RPMI7951 (cell line): ENCODE results near the gene DENND6B. TPM values are rescaled to one million over a fixed set of nuclear protein-coding genes. Genes with fewer than 3 reads are reported as not detected.
A peak's percentile ranks its signal among the peaks of the same experiment; 100 is the strongest.

Experiments
- DNase-seq: peaks from one replicate; pipeline ENCODE4 v3.0.0-alpha.2; 2012; ENCODE audit warnings: low read depth
- total RNA-seq: library from RNA; depleted of rRNA; stranded (reverse); fragments of >200 nt; shearing (Covaris generic); gene quantifications from 2 replicates; pipeline ENCODE4 v1.2.3, GENCODE V29; 2014

DENND6B gene
- total RNA-seq, 1 experiment from 2014 or later = 2.2 TPM

DNA sequence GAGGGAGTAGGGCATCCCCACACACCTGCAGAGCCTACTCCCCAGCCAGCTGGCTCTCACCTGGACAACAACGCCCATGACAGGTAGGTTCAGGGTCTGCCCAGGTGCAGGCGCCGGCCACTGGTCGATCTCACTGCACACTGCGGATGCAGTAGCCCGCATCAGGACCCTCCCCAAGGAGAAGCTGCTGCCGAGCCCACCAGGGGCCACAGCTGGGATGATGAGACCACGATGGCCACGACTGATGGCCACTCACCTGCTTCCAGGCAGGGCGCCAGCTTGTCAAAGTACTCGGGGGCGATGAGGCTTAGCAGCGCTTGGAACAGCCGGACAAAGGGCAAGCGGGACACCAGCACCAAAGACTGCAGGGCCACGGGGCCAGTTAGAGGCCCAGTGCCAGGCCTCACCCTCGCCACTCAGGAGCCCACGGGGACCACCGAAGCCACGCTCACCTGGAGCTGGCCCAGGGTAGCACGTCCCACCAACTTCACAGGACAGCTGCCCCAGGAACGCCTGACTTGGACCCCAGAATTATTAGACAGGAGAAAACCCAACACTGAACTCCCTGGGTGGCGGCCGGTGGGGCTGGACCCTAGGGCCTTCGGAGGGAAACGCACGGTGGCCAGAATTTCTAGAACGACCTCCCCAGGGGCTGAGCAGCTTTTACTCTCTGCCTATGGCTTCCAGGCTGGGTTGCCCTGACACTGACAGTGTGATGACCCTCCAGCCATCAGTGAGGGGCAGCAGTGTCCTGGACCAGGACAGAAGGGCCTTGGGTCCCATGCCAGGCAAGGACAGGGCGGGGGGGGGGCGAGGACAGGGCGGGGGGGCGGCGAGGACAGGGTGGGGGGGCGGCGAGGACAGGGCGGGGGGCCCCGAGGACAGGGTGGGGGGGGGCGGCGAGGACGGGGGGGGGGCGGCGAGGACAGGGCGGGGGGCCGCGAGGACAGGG lies 10.4 kb downstream of the DENND6B start:
- DNase-seq = no peak

DNA sequence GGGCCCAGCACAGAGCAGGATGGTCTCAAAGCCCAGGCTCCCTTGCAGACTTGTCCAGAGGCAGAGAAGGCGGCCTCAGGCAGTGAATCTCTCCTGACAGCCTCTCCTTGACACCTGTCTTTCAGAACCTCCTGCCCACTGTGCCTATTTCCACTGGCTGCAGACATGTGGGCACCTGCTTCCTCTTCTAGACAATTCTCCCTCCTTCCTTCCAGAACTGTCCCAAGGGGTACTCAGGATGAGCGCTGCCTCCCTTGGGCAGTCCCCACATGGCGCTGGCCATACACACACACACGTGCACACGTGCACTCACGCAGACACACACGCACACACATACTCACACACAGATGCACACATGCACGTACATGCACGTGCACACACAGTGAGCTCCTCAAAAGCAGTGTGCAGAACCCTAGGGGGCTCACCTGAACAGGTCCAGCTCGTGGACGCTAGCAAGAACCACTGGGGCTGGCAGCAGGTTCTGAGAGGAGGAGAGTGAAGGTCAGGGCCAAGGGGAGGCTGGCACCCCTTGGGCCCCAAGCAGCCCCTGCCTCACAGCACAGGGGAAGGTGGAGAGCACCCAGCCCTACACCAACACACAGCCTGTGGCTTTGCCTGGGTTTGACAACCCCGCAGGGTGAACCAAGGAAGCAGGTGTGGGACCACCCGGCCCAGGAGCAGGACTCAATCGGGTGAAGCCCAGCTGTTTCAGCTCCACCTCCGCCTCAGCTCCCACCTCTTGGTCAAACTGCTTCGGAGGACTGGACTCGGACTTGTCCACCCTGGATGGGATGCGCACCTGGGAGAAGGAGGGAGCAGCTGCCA lies 11.3 kb downstream of the DENND6B start:
- no peak for DNase-seq

DNA sequence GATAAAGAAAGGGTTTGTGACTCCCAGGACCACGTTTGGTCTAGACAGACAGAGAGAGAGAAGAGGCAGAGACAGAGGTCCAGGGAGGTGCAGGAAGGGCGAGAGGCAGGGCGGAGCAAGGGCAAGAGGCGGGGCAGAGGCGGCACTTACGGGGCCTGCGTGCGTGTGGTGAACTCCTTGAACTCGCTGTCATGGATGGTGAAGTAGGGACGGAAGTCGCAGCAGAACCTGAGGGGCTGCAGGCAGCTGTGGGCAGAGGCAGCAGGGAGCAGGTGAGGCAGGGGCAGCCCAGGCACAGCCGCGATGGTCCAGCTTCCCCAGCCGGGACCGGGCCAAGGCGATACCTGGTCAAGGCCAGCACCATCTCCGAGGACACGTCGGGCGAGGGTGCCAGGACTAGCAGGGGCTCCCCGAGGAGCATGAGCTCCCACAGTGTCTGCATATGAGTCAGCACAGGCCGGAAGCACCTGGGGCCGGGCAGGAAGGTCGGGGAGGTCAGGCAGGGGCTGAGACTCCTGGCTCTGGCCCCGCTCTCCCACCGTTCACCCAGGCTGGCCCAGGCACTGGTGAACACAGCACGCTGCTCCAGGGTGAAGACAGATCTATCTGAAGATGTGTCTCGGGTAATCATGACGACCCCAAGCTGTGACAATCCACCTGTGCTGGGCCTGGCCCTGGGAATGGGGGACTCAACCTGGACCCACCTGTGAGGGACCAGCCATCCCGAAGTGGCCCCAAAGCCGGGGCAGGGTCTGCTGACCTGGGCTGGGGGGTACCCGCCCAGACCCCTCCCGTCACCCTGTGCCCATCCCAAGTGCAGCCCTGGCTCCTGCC lies 12.1 kb downstream of the DENND6B start:
- DNase-seq = peak; percentile 39

DNA sequence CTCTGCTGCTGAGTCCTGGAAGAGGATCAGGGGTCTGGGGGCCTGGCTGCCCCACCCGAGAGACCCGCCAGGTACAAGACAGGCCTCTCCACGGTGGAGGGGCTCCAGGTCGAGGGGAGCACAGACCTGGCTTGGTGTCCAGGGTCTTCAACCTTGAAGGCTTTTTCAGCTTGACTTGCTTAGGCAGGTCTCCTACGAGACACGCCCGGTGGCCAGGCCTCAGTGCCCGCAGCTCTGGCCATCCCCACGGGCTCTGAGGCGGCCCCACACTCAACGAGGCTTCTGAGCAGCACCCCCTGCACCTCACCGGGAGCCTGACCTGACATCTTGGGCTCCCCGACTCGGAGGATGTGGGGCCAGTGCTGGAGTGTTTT lies 12.7 kb downstream of the DENND6B start:
- no peak for DNase-seq

DNA sequence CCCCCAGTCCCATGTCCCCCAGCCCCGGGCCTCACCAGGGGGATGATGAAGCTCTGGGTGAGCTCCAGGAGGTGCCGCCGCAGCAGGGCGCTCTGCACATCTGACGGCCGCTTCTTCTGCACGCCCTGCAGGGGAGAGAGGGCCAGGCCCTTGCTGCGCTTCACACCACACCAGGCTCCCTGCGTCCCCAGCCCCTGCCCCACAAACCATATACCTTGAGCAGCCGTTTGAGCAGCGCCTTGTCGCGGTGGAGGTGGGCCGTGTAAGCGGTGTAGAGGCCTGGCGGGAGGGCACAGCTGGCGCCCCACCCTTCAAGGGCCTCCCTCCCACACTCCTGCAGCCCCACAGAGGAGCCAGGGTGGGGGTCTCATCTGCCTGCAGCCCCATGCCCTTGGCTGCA lies 13.2 kb downstream of the DENND6B start:
- no peak for DNase-seq

DNA sequence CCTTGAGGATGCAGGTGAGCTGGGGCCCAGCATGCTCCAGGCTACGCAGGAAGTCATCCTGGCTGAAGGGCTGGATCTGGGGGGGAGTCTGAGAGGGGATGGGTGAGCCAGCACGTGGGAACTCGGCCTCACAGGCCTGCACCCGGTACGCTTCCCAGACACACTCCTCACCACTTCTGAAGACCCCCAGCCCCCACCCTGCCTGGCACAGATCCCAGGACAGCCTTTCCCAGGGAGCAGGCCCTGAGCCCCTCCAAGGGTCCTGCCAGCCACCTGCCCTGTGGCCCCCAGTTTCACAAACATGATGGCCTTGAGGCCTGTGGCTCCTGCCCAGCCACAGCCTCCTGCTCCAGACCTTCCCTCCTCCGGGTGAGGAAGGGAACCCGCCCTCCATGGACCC lies 13.8 kb downstream of the DENND6B start:
- no peak for DNase-seq

DNA sequence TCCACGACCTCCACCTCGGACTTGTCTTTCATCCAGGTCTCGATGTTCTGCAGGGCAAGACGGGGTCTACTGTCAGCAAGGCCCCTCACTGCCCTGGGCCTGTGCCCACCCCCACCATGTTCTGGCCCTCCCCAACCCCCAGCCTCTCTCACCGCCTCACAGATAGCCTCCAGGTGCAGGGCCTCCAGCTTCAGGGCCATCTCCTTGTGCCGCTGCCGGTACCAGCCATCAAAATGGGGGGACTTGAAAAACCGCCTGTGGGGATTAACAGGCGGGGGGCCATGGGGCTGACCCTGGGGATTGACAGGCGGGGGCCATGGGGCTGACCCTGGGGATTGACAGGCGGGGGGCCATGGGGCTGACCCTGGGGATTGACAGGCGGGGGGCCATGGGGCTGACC lies 14.4 kb downstream of the DENND6B start:
- no peak for DNase-seq

DNA sequence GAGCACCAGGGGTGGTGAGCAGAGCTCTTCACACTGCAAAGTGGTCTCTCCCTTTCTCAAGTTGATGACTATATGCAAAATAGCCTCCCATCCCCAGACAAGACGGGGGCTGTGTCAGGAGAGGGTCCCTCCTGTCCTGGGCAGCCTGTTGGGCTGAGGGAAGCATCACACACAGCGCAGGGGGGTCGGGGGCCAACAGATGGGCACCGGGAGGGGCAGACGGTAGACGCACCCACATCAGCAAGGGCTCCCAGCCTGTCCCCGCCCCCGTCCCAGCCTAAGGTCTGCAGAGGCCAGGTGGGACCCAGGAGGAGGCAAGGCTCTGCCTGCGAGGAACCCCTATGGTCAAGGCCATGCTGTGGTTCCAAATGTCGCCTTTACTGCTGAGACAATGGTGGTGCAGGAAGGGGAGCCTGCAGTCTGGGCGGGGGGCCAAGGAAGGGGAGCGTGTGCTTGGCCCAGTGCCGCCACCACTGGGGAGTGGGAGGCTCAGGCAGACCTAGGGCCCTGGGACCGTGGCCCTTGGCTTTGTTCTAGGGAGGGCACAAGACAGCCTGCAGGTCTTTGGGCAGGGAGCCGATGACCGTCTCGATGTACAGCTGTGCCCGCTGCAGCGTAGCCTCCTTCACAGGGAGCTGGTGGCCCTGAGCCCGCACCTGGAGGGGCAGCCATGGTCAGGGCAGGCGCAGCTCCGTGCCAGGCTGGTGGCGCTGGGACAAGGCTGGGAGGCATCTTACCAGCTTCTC lies 15.0 kb downstream of the DENND6B start:
- no peak for DNase-seq

DNA sequence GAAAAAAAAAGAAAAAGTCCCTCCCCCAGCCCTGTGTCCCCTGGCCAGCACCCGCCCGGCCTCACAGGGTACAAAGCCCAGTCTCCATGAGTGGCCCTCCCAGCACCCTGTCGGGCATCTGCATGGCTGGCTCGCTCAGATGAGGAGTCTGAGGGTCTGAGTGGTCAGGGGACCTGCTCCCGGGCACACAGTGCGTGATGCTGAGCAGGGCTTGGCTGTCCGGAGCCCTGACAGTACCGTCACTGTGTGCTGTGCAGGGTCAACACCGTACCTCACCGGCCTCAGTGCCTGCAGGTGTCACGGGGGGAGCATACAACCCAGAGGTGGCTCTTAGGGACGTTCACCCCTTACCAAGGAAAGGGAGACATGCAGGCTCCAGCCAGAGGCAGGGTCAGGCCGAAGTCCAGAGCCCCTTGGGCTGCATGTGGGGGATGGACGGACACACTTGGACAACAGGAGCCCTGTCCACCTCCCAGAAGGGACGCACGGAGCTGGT lies 15.8 kb downstream of the DENND6B start:
- DNase-seq = no peak

DNA sequence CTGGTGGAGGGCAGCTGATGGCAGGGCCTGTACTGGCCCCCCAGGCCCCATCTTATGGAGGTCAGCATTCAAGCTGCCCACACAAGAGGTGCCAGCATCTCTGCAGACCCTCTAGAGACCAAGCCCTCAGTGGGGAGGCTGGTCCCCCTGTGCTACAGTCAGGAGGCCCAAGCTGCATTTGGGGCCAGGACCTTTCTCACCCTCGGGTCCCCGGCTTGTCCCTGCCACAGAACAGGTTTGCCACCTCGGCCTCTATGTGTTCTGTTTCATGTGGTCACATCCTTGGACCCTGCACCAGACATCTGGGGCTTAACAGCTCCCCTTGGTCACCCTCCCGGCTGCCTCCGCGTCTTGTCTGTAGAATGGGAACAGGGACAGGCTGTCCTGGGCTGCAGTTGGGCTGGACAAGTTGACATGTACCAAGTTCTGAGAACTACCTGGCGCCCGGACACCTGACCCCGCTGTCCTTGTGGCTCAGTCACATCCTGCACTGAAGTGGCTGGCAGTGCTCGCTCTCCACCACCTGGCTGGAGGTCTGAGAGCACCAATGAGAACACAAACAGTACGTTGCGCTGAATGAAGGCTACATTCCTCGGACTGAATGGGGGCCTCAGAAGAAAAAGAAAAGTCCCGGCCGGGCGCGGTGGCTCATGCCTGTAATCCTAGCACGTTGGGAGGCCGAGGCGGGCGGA lies 16.6 kb downstream of the DENND6B start:
- no peak for DNase-seq

DNA sequence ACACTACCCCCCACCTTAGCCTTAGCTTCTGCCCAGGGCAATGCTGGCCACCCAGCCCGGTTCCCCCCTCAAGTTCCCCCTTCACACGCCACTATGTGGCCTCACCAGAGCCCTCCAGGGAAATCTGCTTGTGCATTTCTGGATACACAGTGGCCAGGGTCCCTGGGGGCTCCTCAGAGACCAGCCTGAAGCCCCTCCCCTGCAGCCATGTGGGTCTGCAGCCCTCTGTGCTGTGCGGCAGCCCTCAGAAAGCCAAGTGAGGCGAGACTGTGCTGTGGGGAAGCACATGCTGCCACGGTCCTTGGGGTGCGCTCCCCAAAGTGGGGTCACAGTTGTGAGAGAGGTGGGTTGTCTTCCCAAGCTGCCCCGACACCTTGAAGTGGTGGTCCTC lies 17.2 kb downstream of the DENND6B start:
- DNase-seq = no peak

DNA sequence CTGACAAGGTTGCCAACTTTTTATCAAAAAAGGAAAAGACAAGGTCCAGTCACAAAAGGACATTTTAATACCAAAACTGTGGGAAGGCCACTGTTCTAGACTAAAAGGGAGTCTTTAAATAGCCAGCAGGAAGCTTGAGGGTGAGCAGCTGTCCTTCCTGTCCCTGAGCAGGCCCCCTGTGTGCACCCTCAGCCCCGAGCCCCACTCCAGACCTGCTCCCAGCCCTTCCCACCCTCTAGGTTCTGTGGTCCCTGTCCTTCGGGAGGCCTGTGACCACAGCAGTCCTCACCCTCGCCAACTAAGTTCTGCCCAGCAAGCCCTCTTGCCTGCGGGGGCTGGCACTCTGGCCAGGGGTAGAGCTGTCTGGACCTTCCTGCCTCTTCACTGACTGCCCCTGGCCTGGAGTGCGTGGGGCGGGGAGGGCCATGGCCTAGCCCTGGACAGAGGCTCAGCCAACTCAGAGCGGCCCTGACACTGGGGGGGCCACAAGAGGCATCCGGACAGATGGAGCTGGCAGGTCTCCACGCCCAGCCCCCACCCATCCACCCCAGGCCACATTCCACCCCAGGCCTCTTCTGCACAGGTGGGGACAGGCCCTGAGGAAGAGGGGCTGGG lies 17.7 kb downstream of the DENND6B start:
- DNase-seq = peak; percentile 41

DNA sequence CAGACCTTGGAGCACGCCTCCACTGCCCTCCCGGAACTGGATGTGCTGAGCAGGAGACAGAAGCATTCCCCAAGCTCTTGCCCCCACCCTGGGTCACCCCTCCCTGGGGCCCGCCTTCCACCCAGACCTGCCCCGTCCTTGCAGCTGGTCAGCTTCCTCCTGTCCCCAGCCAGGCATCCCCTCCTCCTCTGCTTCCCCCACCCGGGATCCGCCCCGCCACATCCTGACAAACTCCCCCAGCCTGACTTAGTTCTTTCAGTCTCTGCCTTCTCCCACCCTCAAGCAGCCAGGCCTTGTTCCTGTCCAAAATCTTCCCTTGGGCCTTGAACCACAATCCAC lies 18.2 kb downstream of the DENND6B start:
- DNase-seq = peak; percentile 79

DNA sequence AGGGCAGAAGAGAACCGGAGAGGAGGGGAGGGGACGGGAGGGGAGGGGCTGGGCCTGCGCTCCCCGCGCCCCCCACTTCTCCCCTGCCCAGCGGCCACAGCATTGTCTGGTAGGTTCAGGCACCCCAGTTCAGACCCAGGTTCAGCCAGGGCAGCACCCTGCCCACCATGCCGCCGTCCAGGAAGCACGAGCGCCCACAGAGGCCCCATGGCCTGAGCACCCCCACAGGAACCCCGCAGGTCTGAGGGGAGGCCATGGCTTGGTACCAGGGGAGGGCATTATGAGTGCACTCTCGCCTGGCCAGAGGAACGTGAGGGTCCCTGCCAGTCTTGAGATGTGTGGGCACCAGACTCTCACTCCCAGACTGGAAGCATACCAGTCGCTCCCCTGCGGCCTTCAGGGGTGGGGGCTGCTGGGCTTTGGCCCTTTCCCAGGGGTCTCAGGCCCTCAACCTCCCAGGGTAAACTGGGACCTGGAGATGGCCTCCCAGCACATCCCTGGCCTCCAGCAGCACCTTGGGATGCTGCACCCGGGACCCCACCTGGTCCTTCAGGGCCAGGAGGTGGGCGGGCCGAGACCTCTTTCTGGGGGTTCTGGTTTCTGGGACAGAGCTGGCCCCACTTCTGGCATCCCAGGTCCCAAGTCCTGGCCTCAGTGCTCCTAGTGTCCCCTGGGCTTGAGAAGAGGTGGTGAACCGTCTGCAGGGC lies 18.8 kb downstream of the DENND6B start:
- DNase-seq = no peak

DNA sequence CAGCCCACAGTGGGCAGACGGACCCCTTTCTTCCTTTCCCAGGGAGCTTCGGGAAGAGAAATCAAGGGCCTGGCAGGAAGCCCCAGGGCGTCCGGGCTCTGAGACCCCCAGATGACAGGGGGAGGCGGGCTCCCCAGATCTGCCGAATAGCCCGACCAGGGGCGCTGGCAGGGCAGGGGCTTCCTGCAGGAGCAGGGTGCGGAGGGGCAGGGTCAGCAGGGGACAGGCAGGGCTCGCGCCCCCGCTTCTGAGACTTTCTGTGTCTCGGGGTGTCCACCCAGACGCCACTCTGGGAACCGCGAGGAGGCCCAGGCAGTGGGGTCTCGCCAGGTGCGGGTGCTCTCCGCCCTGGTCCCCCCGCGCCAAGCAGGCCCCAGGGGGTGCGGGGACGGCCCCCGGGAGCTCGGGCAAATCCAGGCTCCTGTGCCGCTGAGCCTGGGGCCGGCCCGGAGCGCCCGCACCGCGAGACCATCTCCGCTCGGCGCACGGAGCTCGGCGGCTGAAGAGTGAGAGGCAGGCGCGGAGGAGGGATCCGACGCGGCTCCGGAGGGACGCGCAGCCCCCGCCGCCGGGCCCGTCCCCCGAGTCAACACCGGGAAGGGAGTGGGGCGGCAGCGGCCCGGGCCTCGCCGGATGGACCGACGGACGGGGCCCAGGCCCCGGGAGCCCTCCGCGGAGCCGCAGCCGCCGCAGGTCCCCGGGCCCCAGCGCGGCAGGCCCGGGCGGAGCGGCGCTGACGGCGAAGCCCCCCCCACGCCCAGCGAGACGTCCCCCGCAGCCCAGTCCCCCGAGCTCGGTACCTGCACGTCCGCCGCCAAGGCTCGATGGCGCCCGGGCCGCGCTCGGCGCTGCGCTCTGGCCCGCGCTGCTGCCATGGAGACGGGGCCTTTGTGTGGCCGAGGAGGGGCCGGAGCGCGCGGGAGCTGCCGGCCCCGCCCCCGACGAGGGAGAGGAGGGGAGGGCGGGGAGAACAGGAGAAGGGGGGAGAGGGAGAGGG lies 19.8 kb downstream of the DENND6B start, which contains the start of gene PLXNB2:
TSS of gene PLXNB2 (minus strand) at position 894 of the 997 bp plus-strand sequence. CDS start 17,062 bp downstream, outside the sequence.
- DNase-seq = peak; percentile 77

DNA sequence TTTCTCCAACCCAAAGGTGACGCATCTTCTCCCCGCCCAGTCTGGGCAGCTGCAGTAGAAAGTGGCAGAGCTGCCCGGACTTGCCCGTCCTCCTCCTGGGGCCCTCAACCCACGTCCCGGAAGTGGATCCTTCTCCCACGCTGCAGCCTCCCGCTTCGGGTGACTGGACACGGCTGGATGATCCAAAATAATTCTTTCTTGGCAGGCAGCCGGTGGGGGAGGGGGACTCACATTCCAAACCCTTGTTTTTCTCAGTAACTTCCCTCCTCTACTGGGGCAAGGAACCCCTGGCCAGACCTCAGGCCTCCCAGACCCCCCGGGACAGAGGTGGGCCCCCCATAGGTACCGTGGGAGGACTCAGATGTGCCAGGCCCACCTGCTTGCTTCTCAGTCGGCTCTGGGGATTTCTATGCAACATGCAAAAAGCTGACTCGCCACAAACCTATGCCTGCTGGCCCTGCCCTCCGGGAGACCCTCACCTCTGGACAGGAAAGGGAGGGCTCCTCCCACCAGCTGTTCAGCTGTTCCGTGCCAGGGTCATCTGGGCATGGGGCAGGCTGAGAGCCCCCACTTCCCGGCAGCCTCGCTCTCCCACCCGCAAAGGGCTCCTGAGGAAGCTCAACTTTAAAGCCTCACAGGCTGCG lies 20.8 kb downstream of the DENND6B start:
- peak; percentile 92 for DNase-seq

DNA sequence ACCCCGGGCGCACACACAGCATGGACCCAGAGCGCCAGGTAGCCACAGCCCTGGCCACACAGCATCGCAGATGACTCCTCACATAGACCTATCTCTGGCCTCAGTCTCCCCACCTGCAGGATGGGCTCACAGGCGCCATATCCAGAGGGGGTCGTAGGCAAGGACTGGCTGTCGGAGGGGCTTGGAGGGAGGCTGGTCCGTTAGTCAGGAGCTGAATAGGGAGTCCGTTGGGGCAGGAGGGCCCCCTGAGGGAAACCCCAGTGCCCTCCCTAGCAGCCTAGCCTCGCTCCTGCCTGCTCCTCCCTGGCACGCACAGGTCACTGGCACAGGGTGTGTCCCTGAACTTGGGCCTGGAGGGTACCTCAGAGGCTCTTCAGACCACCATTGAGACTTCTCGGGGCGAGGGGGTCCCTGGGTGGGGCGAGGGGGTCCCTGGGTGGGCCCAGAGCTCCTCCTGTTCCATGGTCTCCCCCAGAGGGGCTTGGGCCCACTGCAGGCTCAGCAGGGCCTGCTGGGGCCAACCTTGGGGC lies 21.4 kb downstream of the DENND6B start:
- no peak for DNase-seq
